ENCODE data around the gene PDCD1LG2.

The PDCD1LG2 gene

GRCh38 chr9:5559659-5560058 lies 49.3 kb downstream of the PDCD1LG2 start:
- TF ChIP-seq CTCF (IDR thresholded peaks at IDR 0.05; ENCODE audit: insufficient read depth, low read depth, low read length, missing control alignments) = no peak

GRCh38 chr9:5560443-5561100 lies 50.2 kb downstream of the PDCD1LG2 start:
- no peak for TF ChIP-seq CTCF (IDR thresholded peaks at IDR 0.05; ENCODE audit: insufficient read depth, low read depth, low read length, missing control alignments)
- H3K4me3 ChIP-seq (ENCODE audit: low read length) = no peak overlapping the region

More at GRCh38 chr9:5559659-5560058, 49.3 kb downstream of the PDCD1LG2 start:
- peak; percentile 62 for DNase-seq (ENCODE audit: low read depth)
- no peak overlapping the region for H3K4me3 ChIP-seq (ENCODE audit: low read length)

GRCh38 chr9:5561828-5562488 lies 51.6 kb downstream of the PDCD1LG2 start:
- no peak for DNase-seq (ENCODE audit: low read depth)
- no peak overlapping the region for H3K4me3 ChIP-seq (ENCODE audit: low read length)
- no peak for TF ChIP-seq CTCF (IDR thresholded peaks at IDR 0.05; ENCODE audit: insufficient read depth, low read depth, low read length, missing control alignments)

More at GRCh38 chr9:5560443-5561100, 50.2 kb downstream of the PDCD1LG2 start:
- no peak for DNase-seq (ENCODE audit: low read depth)

- DNase-seq (ENCODE audit: low read depth) = peak; percentile 43
- H3K4me3 ChIP-seq (ENCODE audit: low read length) = no peak overlapping the region
- TF ChIP-seq CTCF (IDR thresholded peaks at IDR 0.05; ENCODE audit: insufficient read depth, low read depth, low read length, missing control alignments) = no peak
Observed at GRCh38 chr9:5562806-5563416, 52.6 kb downstream of the PDCD1LG2 start.

GRCh38 chr9:5563417-5563815 lies 53.1 kb downstream of the PDCD1LG2 start:
- H3K4me3 ChIP-seq (ENCODE audit: low read length) = no peak overlapping the region
- no peak for TF ChIP-seq CTCF (IDR thresholded peaks at IDR 0.05; ENCODE audit: insufficient read depth, low read depth, low read length, missing control alignments)
- peak; percentile 82 for DNase-seq (ENCODE audit: low read depth)

GRCh38 chr9:5563886-5564285 lies 53.6 kb downstream of the PDCD1LG2 start:
- no peak overlapping the region for H3K4me3 ChIP-seq (ENCODE audit: low read length)
- peak; percentile 83 for DNase-seq (ENCODE audit: low read depth)
- TF ChIP-seq CTCF (IDR thresholded peaks at IDR 0.05; ENCODE audit: insufficient read depth, low read depth, low read length, missing control alignments) = no peak

Measured in epithelial cell of esophagus (primary cell).